Rectal smooth muscle tissue (tissue), 1 donor: Measurements from ENCODE around the gene ITPR1.

Experiments
- H3K27ac ChIP-seq: one replicate; pipeline ENCODE4 v1.7.0; 2013; ENCODE audit warnings: low read depth, low read length, inconsistent platforms
- H3K27me3 ChIP-seq: one replicate; pipeline ENCODE4 v1.7.0; 2013; ENCODE audit warnings: low read length; ENCODE audit not compliant: control insufficient read depth, insufficient read depth
- H3K36me3 ChIP-seq: one replicate; pipeline ENCODE4 v1.7.0; 2013; ENCODE audit warnings: low read length; ENCODE audit not compliant: control insufficient read depth, insufficient read depth
- H3K4me1 ChIP-seq: one replicate; pipeline ENCODE4 v1.7.0; 2013; ENCODE audit warnings: low read length; ENCODE audit not compliant: control insufficient read depth, insufficient read depth
- H3K4me3 ChIP-seq: one replicate; pipeline ENCODE4 v1.7.0; 2013; ENCODE audit warnings: low read length
- H3K9ac ChIP-seq: one replicate; pipeline ENCODE4 v1.7.0; 2013; ENCODE audit warnings: low read length

Gene ITPR1

GRCh38 chr3:4825436-4826236 is 332.5 kb downstream of the ITPR1 start:
- H3K27me3 ChIP-seq = no peaks in the 10 kb centered on the region
- peaks cover 26% of the 10 kb centered on the region for H3K4me1 ChIP-seq
- H3K36me3 ChIP-seq = peaks cover 3% of the 10 kb centered on the region
- peak overlapping the region; percentile 67 for H3K27ac ChIP-seq
- peak overlapping the region; percentile 5 for H3K4me3 ChIP-seq
- H3K9ac ChIP-seq = no peak overlapping the region

GRCh38 chr3:4826237-4827100 is 333.3 kb downstream of the ITPR1 start:
- H3K4me1 ChIP-seq = peaks cover 32% of the 10 kb centered on the region
- H3K27ac ChIP-seq = peak overlapping the region; percentile 67
- H3K4me3 ChIP-seq = peak overlapping the region; percentile 29
- H3K36me3 ChIP-seq = no peaks in the 10 kb centered on the region
- no peaks in the 10 kb centered on the region for H3K27me3 ChIP-seq
- H3K9ac ChIP-seq = no peak overlapping the region

- H3K36me3 ChIP-seq = no peaks in the 10 kb centered on the region
- no peak overlapping the region for H3K4me3 ChIP-seq
- no peak overlapping the region for H3K9ac ChIP-seq
- peaks cover 36% of the 10 kb centered on the region for H3K4me1 ChIP-seq
- H3K27me3 ChIP-seq = no peaks in the 10 kb centered on the region
- peak overlapping the region; percentile 38 for H3K27ac ChIP-seq
Observed at GRCh38 chr3:4827767-4828166, 334.6 kb downstream of the ITPR1 start.

GRCh38 chr3:4828279-4829030 is 335.3 kb downstream of the ITPR1 start:
- no peak overlapping the region for H3K4me3 ChIP-seq
- H3K27ac ChIP-seq = peak overlapping the region; percentile 38
- no peaks in the 10 kb centered on the region for H3K36me3 ChIP-seq
- H3K9ac ChIP-seq = no peak overlapping the region
- no peaks in the 10 kb centered on the region for H3K27me3 ChIP-seq
- peaks cover 36% of the 10 kb centered on the region for H3K4me1 ChIP-seq

- Histone ChIP-seq H3K4me1 (peaks cover 36% of the 10 kb centered on the region), H3K27me3 (no peaks in the 10 kb centered on the region), H3K36me3 (no peaks in the 10 kb centered on the region), H3K4me3 (no peak overlapping the region), H3K9ac (no peak overlapping the region), H3K27ac (no peak overlapping the region)
Observed at GRCh38 chr3:4829031-4829394, 335.9 kb downstream of the ITPR1 start.

GRCh38 chr3:4830586-4830914 is 337.4 kb downstream of the ITPR1 start:
- H3K27ac ChIP-seq = peak overlapping the region; percentile 62
- peaks cover 30% of the 10 kb centered on the region for H3K4me1 ChIP-seq
- no peak overlapping the region for H3K4me3 ChIP-seq
- peaks cover 4% of the 10 kb centered on the region for H3K36me3 ChIP-seq
- H3K27me3 ChIP-seq = no peaks in the 10 kb centered on the region
- no peak overlapping the region for H3K9ac ChIP-seq

GRCh38 chr3:4831580-4831950 is 338.4 kb downstream of the ITPR1 start:
- Histone ChIP-seq H3K27ac (peak overlapping the region; percentile 62), H3K9ac (no peak overlapping the region), H3K27me3 (no peaks in the 10 kb centered on the region), H3K36me3 (peaks cover 4% of the 10 kb centered on the region), H3K4me1 (peaks cover 23% of the 10 kb centered on the region), H3K4me3 (no peak overlapping the region)

GRCh38 chr3:4833471-4833870 is 340.3 kb downstream of the ITPR1 start:
- no peak overlapping the region for H3K27ac ChIP-seq
- peaks cover 17% of the 10 kb centered on the region for H3K4me1 ChIP-seq

GRCh38 chr3:4834403-4834866 is 341.3 kb downstream of the ITPR1 start:
- Histone ChIP-seq H3K27ac (no peak overlapping the region), H3K4me1 (peaks cover 11% of the 10 kb centered on the region), H3K4me3 (no peak overlapping the region), H3K27me3 (no peaks in the 10 kb centered on the region), H3K9ac (no peak overlapping the region), H3K36me3 (peaks cover 8% of the 10 kb centered on the region)

More at GRCh38 chr3:4833471-4833870, 340.3 kb downstream of the ITPR1 start:
- H3K4me3 ChIP-seq = no peak overlapping the region
- H3K36me3 ChIP-seq = peaks cover 8% of the 10 kb centered on the region
- no peaks in the 10 kb centered on the region for H3K27me3 ChIP-seq
- no peak overlapping the region for H3K9ac ChIP-seq

- H3K4me3 ChIP-seq = no peak overlapping the region
- no peak overlapping the region for H3K27ac ChIP-seq
- peaks cover 8% of the 10 kb centered on the region for H3K36me3 ChIP-seq
- no peaks in the 10 kb centered on the region for H3K27me3 ChIP-seq
- H3K9ac ChIP-seq = no peak overlapping the region
- peaks cover 10% of the 10 kb centered on the region for H3K4me1 ChIP-seq
Observed at GRCh38 chr3:4835616-4836043, 342.5 kb downstream of the ITPR1 start.

GRCh38 chr3:4836516-4836915 is 343.4 kb downstream of the ITPR1 start:
- H3K27me3 ChIP-seq = no peaks in the 10 kb centered on the region
- H3K27ac ChIP-seq = no peak overlapping the region
- H3K4me1 ChIP-seq = peaks cover 3% of the 10 kb centered on the region
- H3K36me3 ChIP-seq = peaks cover 8% of the 10 kb centered on the region
- no peak overlapping the region for H3K9ac ChIP-seq
- H3K4me3 ChIP-seq = no peak overlapping the region

GRCh38 chr3:4837374-4837930 is 344.3 kb downstream of the ITPR1 start:
- H3K27ac ChIP-seq = no peak overlapping the region
- H3K4me1 ChIP-seq = no peaks in the 10 kb centered on the region
- H3K27me3 ChIP-seq = no peaks in the 10 kb centered on the region
- H3K9ac ChIP-seq = no peak overlapping the region
- H3K36me3 ChIP-seq = peaks cover 8% of the 10 kb centered on the region
- H3K4me3 ChIP-seq = no peak overlapping the region
